NCI-H526 treated with DMSO at 0.1 percent for 48 hours (cell line): ENCODE results near the gene PRPF18.

Source experiments
- DNase-seq: peaks from one replicate; lab custom pipeline; 2025; lab: John Stamatoyannopoulos, UW

Gene PRPF18

GRCh38 chr10:13669182-13669855, 82.6 kb downstream of the PRPF18 start:
- DNase-seq = no peak

- DNase-seq = no peak
These were observed 83.1 kb downstream of the PRPF18 start for GRCh38 chr10:13669901-13670300.

GRCh38 chr10:13670311-13670710, 83.5 kb downstream of the PRPF18 start:
- no peak for DNase-seq

- DNase-seq = no peak
These were observed 85.1 kb downstream of the PRPF18 start for GRCh38 chr10:13671904-13672303.

GRCh38 chr10:13672548-13672947, 85.8 kb downstream of the PRPF18 start:
- DNase-seq = no peak

- no peak for DNase-seq
These were observed 86.4 kb downstream of the PRPF18 start for GRCh38 chr10:13673156-13673555.

DNA sequence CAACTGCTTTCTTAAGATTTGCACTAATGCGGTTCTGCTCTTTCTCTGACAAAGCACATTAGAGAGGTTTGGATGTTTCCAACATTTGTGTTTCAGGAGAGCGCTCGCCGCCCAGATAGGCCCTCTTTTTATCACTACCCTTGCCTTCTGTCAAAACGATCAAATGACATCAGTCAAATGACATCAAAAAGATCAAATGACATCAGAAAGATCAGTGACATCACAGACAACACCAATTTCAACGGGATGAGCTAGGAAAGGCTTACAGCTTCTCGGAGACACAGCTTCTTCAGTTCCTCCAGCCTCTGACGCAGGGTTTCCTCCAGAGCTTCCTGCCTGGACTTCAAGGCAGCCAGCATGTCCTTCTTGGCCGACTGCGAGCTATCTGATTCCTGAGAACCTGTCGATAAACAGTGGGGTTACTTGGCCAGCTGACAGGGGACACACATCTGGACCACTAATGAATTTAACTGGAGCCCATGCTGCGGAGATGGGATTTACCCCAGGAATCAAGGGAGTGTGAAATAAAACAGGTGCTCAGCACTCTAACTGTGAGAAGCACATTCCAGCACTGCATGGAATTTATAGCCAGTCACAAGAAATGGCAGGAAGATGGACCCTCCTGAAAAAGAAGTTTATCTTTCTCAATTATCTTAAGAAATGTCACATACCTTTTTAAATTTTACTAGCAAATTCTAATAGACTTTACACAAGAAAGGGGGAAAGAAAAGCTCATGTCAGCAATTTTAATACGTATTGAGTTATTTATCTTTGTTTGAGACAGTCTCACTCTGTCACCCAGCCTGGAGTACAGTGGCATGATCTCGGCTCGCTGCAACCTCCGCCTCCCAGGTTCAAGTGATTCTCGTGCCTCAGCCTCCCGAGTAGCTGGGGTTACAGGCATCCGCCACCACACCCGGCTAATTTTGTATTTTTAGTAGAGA, 88.2 kb downstream of the PRPF18 start:
- DNase-seq = no peak

GRCh38 chr10:13678101-13678843, 91.5 kb downstream of the PRPF18 start:
- DNase-seq = no peak
